Panc1 (cell line): ENCODE results near the gene CREG1. TPM values are rescaled to one million over a fixed set of nuclear protein-coding genes. Genes with fewer than 3 reads are reported as not detected.
"Not testable (repeated sequence)": the region's sequence is repeated elsewhere in the genome, so short reads cannot be mapped to it uniquely, and the experiment has no call there.

ENCODE experiments used
- ATAC-seq: fragments of 200-7000 bp; cut with Tn5 transposase; 2 replicates; pipeline ENCODE4 v1.9.1; 2020; ENCODE audit warnings: mild to moderate bottlenecking, moderate library complexity
- BruUV-seq: library from RNA; stranded (reverse); fragments of 400-500 nt; replicated peaks from 2 replicates; lab custom pipeline; 2021; lab: Mats Ljungman, UMichigan
- CTCF ChIA-PET: fragments of 300-600 bp; sonication (Branson Sonifier 250); formaldehyde crosslinking; loops from one replicate; lab custom pipeline; 2022; ENCODE audit warnings: antibody characterized with exemption; lab: Charles Lee
- POLR2A ChIA-PET: fragments of 300-600 bp; sonication (Branson Sonifier 250); formaldehyde crosslinking; loops from one replicate; lab custom pipeline; 2022; ENCODE audit warnings: antibody characterized with exemption; lab: Charles Lee
- DNase-seq: peaks from one replicate; pipeline ENCODE4 v3.0.0-alpha.2; 2010; ENCODE audit warnings: low read depth, low spot score
- H3K27ac ChIP-seq: 2 replicates; pipeline ENCODE4 v1.5.1; 2011; ENCODE audit warnings: mild to moderate bottlenecking, low read length, inconsistent platforms
- H3K27me3 ChIP-seq: fragments of 200-500 bp; sonication (Bioruptor generic); 2 replicates; pipeline ENCODE4 v1.6.0; 2014; ENCODE audit warnings: low read length, inconsistent platforms; ENCODE audit not compliant: control insufficient read depth, insufficient read depth
- H3K36me3 ChIP-seq: fragments of 200-500 bp; sonication (Bioruptor generic); 2 replicates; pipeline ENCODE4 v1.5.1; 2014; ENCODE audit warnings: inconsistent platforms, mild to moderate bottlenecking, low read length, moderate library complexity; ENCODE audit not compliant: control insufficient read depth, insufficient read depth
- H3K4me1 ChIP-seq: 2 replicates; pipeline ENCODE4 v1.5.1; 2011; ENCODE audit warnings: inconsistent platforms, mild to moderate bottlenecking, low read length, moderate library complexity; ENCODE audit not compliant: control insufficient read depth, insufficient read depth
- H3K4me3 ChIP-seq, 2 experiments: 2 replicates each; pipeline ENCODE4 v1.5.1; 2011 to 2012; ENCODE audit warnings: low read depth in 2 of 2, low read length in 2 of 2, mild to moderate bottlenecking in 2 of 2, inconsistent platforms in 1 of 2, moderate library complexity in 1 of 2
- H3K9me3 ChIP-seq: fragments of 200-500 bp; sonication (Bioruptor generic); 2 replicates; pipeline ENCODE4 v1.5.1; 2014; ENCODE audit warnings: low read depth, mild to moderate bottlenecking, inconsistent platforms, low read length, moderate library complexity; ENCODE audit not compliant: control insufficient read depth, insufficient read depth
- POLR2AphosphoS5 ChIP-seq: IDR thresholded peaks from 2 replicates; pipeline ENCODE4 v1.6.1; 2012; ENCODE audit warnings: mild to moderate bottlenecking, low read depth, low read length, moderate library complexity
- SIN3A ChIP-seq: IDR thresholded peaks from 2 replicates; pipeline ENCODE4 v1.6.1; 2012; ENCODE audit warnings: low read depth, mild to moderate bottlenecking, low read length, moderate library complexity, borderline replicate concordance; ENCODE audit not compliant: insufficient read depth
- TCF7L2 ChIP-seq: IDR thresholded peaks from 2 replicates; pipeline ENCODE4 v1.6.1; 2011; ENCODE audit warnings: mild to moderate bottlenecking, low read depth, low read length, inconsistent platforms
- in situ Hi-C: cut with HindIII; loops from 2 replicates; pipeline ENCODE4 v1.10.0; 2016; ENCODE audit warnings: low sequenced_read_pairs, low pct_unique_long_range_greater_than_20kb
- intact Hi-C: fragments of 100-400 bp; cut with micrococcal nuclease; formaldehyde crosslinking; loops from one replicate; pipeline ENCODE4 v1.10.0; 2022; ENCODE audit not compliant: unreplicated experiment
- total RNA-seq: library from RNA; stranded (reverse); gene quantifications from one replicate; pipeline ENCODE4 v1.2.1, GENCODE V29; 2021; ENCODE audit not compliant: unreplicated experiment
- TF ChIP-seq, protein P1 (sequence below): fragments of 450-650 bp; IDR thresholded peaks from 2 replicates; pipeline ENCODE4 v1.5.1; 2017; ENCODE audit warnings: mild to moderate bottlenecking
- TF ChIP-seq, protein P2 (sequence below), 2 experiments: IDR thresholded peaks; 2 replicates each; pipeline ENCODE4 v1.6.1; 2011 to 2012; ENCODE audit warnings: low read depth in 2 of 2, control low read depth in 1 of 2, low read length in 1 of 2, mild to moderate bottlenecking in 1 of 2, moderate library complexity in 1 of 2; ENCODE audit not compliant: insufficient read depth in 1 of 2

CREG1 gene
- total RNA-seq, 1 experiment from 2014 or later = 25.9 TPM

GRCh38 chr1:167575649-167576048, 22.1 kb upstream of the CREG1 start:
- Histone ChIP-seq H3K36me3 (no peaks in the 10 kb centered on the region), H3K4me3 (no peak overlapping the region), H3K27me3 (peaks cover 3% of the 10 kb centered on the region), H3K27ac (no peak overlapping the region), H3K4me1 (no peaks in the 10 kb centered on the region), H3K9me3 (no peaks in the 10 kb centered on the region)
- no peak for DNase-seq
- ChIA-PET CTCF (no interaction called here), POLR2A (no interaction called here)
- intact Hi-C loops = no loop called here
- TF ChIP-seq TCF7L2 (no peak), POLR2AphosphoS5 (no peak), SIN3A (no peak)
- TF ChIP-seq, protein P1, sequence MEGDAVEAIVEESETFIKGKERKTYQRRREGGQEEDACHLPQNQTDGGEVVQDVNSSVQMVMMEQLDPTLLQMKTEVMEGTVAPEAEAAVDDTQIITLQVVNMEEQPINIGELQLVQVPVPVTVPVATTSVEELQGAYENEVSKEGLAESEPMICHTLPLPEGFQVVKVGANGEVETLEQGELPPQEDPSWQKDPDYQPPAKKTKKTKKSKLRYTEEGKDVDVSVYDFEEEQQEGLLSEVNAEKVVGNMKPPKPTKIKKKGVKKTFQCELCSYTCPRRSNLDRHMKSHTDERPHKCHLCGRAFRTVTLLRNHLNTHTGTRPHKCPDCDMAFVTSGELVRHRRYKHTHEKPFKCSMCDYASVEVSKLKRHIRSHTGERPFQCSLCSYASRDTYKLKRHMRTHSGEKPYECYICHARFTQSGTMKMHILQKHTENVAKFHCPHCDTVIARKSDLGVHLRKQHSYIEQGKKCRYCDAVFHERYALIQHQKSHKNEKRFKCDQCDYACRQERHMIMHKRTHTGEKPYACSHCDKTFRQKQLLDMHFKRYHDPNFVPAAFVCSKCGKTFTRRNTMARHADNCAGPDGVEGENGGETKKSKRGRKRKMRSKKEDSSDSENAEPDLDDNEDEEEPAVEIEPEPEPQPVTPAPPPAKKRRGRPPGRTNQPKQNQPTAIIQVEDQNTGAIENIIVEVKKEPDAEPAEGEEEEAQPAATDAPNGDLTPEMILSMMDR = no peak
- TF ChIP-seq, protein P2, sequence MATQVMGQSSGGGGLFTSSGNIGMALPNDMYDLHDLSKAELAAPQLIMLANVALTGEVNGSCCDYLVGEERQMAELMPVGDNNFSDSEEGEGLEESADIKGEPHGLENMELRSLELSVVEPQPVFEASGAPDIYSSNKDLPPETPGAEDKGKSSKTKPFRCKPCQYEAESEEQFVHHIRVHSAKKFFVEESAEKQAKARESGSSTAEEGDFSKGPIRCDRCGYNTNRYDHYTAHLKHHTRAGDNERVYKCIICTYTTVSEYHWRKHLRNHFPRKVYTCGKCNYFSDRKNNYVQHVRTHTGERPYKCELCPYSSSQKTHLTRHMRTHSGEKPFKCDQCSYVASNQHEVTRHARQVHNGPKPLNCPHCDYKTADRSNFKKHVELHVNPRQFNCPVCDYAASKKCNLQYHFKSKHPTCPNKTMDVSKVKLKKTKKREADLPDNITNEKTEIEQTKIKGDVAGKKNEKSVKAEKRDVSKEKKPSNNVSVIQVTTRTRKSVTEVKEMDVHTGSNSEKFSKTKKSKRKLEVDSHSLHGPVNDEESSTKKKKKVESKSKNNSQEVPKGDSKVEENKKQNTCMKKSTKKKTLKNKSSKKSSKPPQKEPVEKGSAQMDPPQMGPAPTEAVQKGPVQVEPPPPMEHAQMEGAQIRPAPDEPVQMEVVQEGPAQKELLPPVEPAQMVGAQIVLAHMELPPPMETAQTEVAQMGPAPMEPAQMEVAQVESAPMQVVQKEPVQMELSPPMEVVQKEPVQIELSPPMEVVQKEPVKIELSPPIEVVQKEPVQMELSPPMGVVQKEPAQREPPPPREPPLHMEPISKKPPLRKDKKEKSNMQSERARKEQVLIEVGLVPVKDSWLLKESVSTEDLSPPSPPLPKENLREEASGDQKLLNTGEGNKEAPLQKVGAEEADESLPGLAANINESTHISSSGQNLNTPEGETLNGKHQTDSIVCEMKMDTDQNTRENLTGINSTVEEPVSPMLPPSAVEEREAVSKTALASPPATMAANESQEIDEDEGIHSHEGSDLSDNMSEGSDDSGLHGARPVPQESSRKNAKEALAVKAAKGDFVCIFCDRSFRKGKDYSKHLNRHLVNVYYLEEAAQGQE (IDR thresholded peaks at IDR 0.05; ENCODE audit: insufficient read depth in 1 of 2, low read depth in 2 of 2, low read length in 1 of 2) = no peak
- no peak for ATAC-seq
- in situ Hi-C loops = no loop called here
- BruUV-seq = no TSS peak

GRCh38 chr1:167573035-167573434, 19.5 kb upstream of the CREG1 start:
- ATAC-seq = no peak
- DNase-seq = no peak
- CTCF ChIA-PET = no interaction called here
- Histone ChIP-seq H3K27ac (no peak overlapping the region), H3K4me3 (no peak overlapping the region), H3K4me1 (no peaks in the 10 kb centered on the region), H3K27me3 (peaks cover 3% of the 10 kb centered on the region), H3K36me3 (no peaks in the 10 kb centered on the region), H3K9me3 (no peaks in the 10 kb centered on the region)
- TF ChIP-seq TCF7L2 = no peak
- TF ChIP-seq SIN3A = no peak
- TF ChIP-seq, protein P1 = no peak
- TF ChIP-seq, protein P2 (IDR thresholded peaks at IDR 0.05; ENCODE audit: insufficient read depth in 1 of 2, low read depth in 2 of 2, low read length in 1 of 2) = no peak
- TF ChIP-seq POLR2AphosphoS5 = no peak
- POLR2A ChIA-PET = no interaction called here
- no TSS peak for BruUV-seq
- intact Hi-C loops (no loop called here), in situ Hi-C loops (no loop called here)

DNA sequence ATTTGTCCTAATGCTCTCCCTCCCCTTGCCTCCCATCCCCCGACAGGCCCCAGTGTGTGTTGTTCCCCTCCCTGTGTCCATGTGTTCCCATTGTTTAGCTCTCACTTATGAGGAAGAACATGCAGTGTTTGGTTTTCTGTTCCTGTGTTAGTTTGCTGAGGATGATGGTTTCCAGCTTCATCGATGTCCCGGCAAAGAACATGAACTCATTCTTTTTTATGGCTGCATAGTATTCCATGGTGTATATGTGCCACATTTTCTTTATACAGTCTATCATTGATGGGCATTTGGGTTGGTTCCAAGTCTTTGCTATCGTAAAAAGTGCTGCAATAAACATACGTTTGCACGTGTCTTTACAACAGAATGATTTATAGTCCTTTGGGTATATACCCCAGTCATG, 17.1 kb upstream of the CREG1 start:
- H3K27ac ChIP-seq, intact Hi-C loops, H3K9me3 ChIP-seq, POLR2A ChIA-PET, in situ Hi-C loops, H3K4me1 ChIP-seq, H3K4me3 ChIP-seq, ATAC-seq, DNase-seq, H3K36me3 ChIP-seq, BruUV-seq, H3K27me3 ChIP-seq: not testable (repeated sequence)
- CTCF ChIA-PET = interaction anchor here (0.6 kb wide), 1 partner anchor 379 kb away, joined by 4 read pairs; no protein-coding TSS in a partner anchor
